Thyroid gland (tissue), 4 donors: ENCODE results near the gene PLCL2.

Source experiments
- CTCF ChIP-seq, 6 experiments: fragments of 200-600 bp in 3 of 6; fragments of 450-650 bp in 3 of 6; sonication (generic) in 3 of 6; IDR thresholded peaks; one replicate each; pipeline ENCODE4 v1.5.1; 2016 to 2019; ENCODE audit warnings: antibody characterized with exemption in 6 of 6, mild to moderate bottlenecking in 2 of 6, inconsistent platforms in 1 of 6, moderate library complexity in 1 of 6
- POLR2A ChIP-seq, 2 donors: fragments of 450-650 bp; IDR thresholded peaks; one replicate each; pipeline ENCODE4 v1.6.1; 2017; ENCODE audit warnings: antibody characterized with exemption in 2 of 2, mild to moderate bottlenecking in 2 of 2, moderate library complexity in 1 of 2

- TF ChIP-seq CTCF (IDR thresholded peaks at IDR 0.05) (no peak), POLR2A (IDR thresholded peaks at IDR 0.05) (no peak)
These were observed 19.4 kb upstream of the PLCL2 start for GRCh38 chr3:16865335-16865734.
